Right lung (tissue), 5 donors: ENCODE results near the gene CHORDC1. TPM values are rescaled to one million over a fixed set of nuclear protein-coding genes. Genes with fewer than 3 reads are reported as not detected.

Source experiments
- polyA plus RNA-seq, 5 donors: library from polyadenylated mRNA; unstranded; fragments of 120-200 nt; gene quantifications; one replicate each; pipeline versions ENCODE4 v1.2.1 to v1.2.3, GENCODE V29; 2013; ENCODE audit warnings: inconsistent platforms in 1 of 5, low replicate concordance in 1 of 5; ENCODE audit not compliant: insufficient read length in 5 of 5, insufficient read depth in 1 of 5

Gene CHORDC1
- polyA plus RNA-seq, 5 donors: 45.1 to 65.8 (median 59.6) TPM

Other genes with a start within 250 kb of the CHORDC1 start
- not detected for gene TRIM49C, start 191.9 kb downstream of the CHORDC1 start, polyA plus RNA-seq
- gene UBTFL1, start 137.1 kb downstream of the CHORDC1 start, polyA plus RNA-seq: not detected
- gene NAALAD2, start 88.4 kb downstream of the CHORDC1 start, polyA plus RNA-seq: 10 to 100 TPM; 23.2 to 80.4 (median 48.0) TPM